IPS-18c (cell line): Measurements from ENCODE around the gene LYZL1.
"Not testable (repeated sequence)": the region's sequence is repeated elsewhere in the genome, so short reads cannot be mapped to it uniquely, and the experiment has no call there.

Experiments
- H3K4me3 ChIP-seq: 2 replicates; pipeline ENCODE4 v1.7.0; 2013; ENCODE audit warnings: low read depth, mild to moderate bottlenecking, low read length, moderate library complexity; ENCODE audit not compliant: insufficient read depth
- H3K9me3 ChIP-seq: one replicate; pipeline ENCODE4 v1.6.1; 2013; ENCODE audit warnings: mild to moderate bottlenecking, low read length, moderate library complexity; ENCODE audit not compliant: control insufficient read depth, insufficient read depth

Gene LYZL1

GRCh38 chr10:29344073-29344820 lies 55.4 kb downstream of the LYZL1 start:
- Histone ChIP-seq H3K4me3 (no peak overlapping the region), H3K9me3 (peaks cover 3% of the 10 kb centered on the region)

GRCh38 chr10:29345144-29345909 lies 56.5 kb downstream of the LYZL1 start:
- Histone ChIP-seq H3K9me3 (peaks cover 3% of the 10 kb centered on the region), H3K4me3 (no peak overlapping the region)

- H3K9me3 ChIP-seq, result peaks cover 3% of the 10 kb centered on the region
- H3K4me3 ChIP-seq, result no peak overlapping the region
These were observed 57.0 kb downstream of the LYZL1 start for GRCh38 chr10:29345910-29346209.

DNA sequence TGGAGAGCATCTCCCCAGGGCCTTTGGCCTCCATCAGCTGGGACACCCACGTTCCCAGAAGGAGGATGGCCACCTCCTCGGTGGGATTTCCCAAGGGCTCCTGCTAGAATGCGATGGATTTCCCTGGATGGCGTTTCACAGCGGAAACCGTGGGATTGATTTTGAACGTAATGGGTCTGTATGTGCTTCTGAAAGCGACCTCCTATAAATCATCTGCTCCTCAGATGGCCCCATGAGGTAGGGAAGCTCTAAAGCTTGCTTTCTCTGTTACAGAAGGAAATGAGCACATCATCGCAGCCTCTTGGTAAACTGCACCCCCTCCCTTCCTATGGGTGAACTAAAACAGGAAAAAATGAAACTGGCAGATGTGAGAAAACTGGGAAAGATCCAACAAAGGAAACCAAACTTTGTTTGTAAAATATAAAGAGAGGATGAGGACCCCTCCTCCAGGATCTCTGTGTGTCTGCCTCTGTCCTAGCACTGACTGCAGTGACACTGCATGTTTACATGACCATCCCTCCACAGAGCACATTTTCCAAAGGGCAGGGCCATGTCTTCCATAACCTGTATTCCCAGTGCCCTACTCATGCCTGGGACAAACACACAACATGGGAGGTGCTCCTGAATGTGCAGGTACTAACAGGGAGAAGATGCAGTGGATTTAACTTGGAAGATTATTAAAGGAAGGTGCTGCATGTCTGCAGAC lies 57.6 kb downstream of the LYZL1 start:
- peaks cover 3% of the 10 kb centered on the region for H3K9me3 ChIP-seq
- no peak overlapping the region for H3K4me3 ChIP-seq

DNA sequence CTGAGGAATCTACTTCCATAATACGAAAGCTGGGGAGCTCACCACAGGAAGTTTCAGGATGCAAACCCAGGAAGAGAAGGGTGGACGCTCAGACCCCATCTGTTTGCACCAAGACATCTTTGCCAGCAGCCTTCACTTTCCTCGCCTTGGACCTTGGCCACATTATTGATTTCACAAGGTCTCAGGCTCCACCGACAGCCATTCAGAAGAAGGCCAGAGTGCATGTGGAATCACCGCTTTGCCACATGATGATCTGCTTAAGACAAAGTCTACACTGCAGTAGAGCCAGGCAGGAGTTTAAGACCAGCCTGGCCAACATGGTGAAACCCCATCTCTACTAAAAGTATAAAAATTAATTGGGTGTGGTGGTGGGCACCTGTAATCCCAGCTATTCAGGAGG lies 60.0 kb downstream of the LYZL1 start:
- no peak overlapping the region for H3K4me3 ChIP-seq
- H3K9me3 ChIP-seq, result no peaks in the 10 kb centered on the region

GRCh38 chr10:29353305-29353704 lies 64.4 kb downstream of the LYZL1 start:
- no peak overlapping the region for H3K4me3 ChIP-seq
- H3K9me3 ChIP-seq, result no peaks in the 10 kb centered on the region

- H3K9me3 ChIP-seq, result no peaks in the 10 kb centered on the region
- H3K4me3 ChIP-seq, result no peak overlapping the region
These were observed 65.2 kb downstream of the LYZL1 start for GRCh38 chr10:29353887-29354561.

DNA sequence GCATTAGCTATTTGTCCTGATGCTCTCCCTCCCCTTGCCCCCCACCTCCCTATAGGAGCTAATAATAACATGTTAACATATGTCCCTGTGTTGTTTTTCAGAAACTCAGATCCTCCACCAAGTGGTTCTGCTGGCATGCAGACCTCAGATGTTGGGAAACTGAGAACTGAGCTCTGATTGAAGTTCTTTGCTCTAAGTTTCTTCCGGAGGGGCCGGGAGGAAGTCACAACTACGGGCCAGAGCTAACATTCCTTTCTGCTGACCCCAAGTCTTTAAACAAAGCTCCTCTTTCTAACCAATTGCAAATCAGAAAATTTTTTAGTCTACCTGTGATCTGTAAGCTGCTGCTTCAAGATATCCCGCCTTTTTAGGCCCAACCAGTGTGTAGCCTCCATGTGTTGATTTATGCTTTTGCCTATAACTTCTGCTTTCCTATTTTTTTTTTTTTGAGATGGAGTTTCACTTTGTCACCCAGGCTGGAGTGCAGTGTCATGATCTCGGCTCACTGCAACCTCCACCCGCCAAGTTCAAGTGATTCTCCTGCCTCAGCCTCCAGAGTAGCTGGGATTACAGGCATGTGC lies 66.6 kb downstream of the LYZL1 start:
- Histone ChIP-seq H3K9me3 (no peaks in the 10 kb centered on the region), H3K4me3 (no peak overlapping the region)

DNA sequence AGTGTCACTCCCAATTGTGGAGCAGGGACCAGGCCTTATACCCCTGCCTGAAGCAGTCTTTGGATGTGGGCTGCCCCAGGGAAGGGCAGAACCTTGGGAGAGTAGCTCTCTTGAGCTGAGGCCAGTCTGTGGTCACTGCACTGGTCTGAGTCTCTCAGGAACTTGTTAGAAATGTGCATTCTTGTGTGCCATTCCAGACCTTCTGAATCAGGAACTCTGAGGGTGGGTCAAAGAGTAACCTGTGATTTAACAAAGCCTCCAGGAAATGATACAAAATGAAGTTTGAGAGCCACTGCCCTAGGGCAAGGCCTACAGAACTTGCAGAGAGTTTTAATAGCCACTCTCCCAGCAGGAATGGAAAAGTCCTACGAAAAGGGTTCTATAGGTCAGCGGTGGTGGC lies 68.1 kb downstream of the LYZL1 start:
- Histone ChIP-seq H3K9me3 (no peaks in the 10 kb centered on the region), H3K4me3 (no peak overlapping the region)

DNA sequence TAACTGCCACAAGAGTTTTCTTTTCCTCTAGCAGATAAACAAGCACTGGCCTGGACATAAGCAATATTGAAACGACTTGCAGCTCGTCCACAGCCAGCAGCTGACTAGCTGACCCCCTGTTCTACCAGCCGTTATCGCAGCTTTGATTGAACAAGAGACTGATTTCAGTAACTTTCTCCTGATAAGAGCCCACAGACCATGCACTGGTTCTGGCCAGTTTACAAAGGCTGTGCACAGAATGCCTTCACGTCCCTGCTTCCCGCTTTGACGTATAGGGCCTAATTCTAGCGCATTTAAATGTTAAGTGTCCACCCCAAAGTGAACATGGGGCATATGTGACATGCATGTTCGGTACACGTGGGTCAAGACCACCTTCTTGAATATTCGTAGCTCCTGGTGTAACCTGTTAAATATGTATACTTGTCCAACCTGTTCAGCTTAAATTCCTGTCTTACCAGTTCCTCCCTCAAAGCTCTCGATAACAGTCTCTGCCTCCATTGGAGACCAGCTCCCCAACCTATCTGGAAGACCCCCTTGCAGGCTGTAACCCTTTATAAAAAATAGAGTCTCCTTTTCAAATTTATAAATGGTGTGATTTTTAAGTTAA lies 69.2 kb downstream of the LYZL1 start:
- Histone ChIP-seq H3K9me3 (no peaks in the 10 kb centered on the region), H3K4me3 (no peak overlapping the region)

DNA sequence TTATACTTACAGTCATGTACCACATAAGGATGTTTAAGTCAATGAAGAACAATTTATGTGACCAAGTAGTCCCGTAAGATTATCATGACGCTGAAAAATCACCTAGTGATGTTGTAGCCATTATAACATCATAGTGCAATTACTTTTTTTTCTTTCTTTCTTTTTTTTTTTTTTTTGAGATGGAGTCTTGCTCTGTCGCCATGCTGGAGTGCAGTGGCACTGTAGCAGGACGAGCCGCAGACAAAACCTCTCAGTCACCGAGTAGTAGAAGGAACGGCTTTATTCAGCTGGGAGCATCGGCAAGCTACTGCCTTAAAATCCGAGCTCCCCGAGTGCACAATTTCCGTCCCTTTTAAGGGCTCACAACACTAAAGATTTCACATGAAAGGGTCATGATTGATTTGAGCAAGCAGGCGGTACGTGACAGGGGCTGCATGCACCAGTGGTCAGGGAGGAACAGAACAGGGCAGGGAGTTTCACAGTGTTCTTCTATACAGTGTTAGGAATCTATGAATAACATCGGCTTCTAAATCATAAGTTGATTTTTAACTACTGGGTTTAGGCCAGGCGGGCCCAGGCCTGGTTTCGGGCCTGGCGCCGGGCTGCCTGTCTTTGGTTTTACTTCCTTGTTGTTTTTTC lies 71.5 kb downstream of the LYZL1 start:
- H3K4me3 ChIP-seq, H3K9me3 ChIP-seq: not testable (repeated sequence)
